ENCODE measurements around the gene UBE3C.
"Not testable (repeated sequence)": the region's sequence is repeated elsewhere in the genome, so short reads cannot be mapped to it uniquely, and the experiment has no call there.

Gene UBE3C

GRCh38 chr7:157130849-157131248 is 7.9 kb upstream of the UBE3C start:
- DNase-seq (ENCODE audit: low read depth) = not testable (repeated sequence)

GRCh38 chr7:157132796-157133195 is 5.9 kb upstream of the UBE3C start:
- no peak for DNase-seq (ENCODE audit: low read depth)

GRCh38 chr7:157133304-157133703 is 5.4 kb upstream of the UBE3C start:
- DNase-seq (ENCODE audit: low read depth) = no peak

- no peak for DNase-seq (ENCODE audit: low read depth)
These were observed 2.4 kb upstream of the UBE3C start for GRCh38 chr7:157136372-157136771.

- DNase-seq (ENCODE audit: low read depth) = no peak
These were observed 664 bp upstream of the UBE3C start for GRCh38 chr7:157138101-157138423.

- peak; percentile 18 for DNase-seq (ENCODE audit: low read depth)
These were observed 534 bp downstream of the UBE3C start for GRCh38 chr7:157139111-157139809.

- DNase-seq (ENCODE audit: low read depth) = no peak
These were observed 1.2 kb downstream of the UBE3C start for GRCh38 chr7:157139810-157140510.

GRCh38 chr7:157140511-157140905 is 1.8 kb downstream of the UBE3C start:
- no peak for DNase-seq (ENCODE audit: low read depth)

- DNase-seq (ENCODE audit: low read depth) = no peak
These were observed 2.9 kb downstream of the UBE3C start for GRCh38 chr7:157141525-157142060.

- DNase-seq (ENCODE audit: low read depth) = no peak
These were observed 5.1 kb downstream of the UBE3C start for GRCh38 chr7:157143788-157144187.

- DNase-seq (ENCODE audit: low read depth) = no peak
These were observed 10.6 kb downstream of the UBE3C start for GRCh38 chr7:157149317-157149716.

GRCh38 chr7:157150882-157151281 is 12.2 kb downstream of the UBE3C start:
- no peak for DNase-seq (ENCODE audit: low read depth)

GRCh38 chr7:157151626-157152339 is 13.1 kb downstream of the UBE3C start:
- DNase-seq (ENCODE audit: low read depth) = no peak

- DNase-seq (ENCODE audit: low read depth) = no peak
These were observed 13.7 kb downstream of the UBE3C start for GRCh38 chr7:157152391-157152937.

GRCh38 chr7:157153260-157153659 is 14.5 kb downstream of the UBE3C start:
- DNase-seq (ENCODE audit: low read depth) = no peak

- no peak for DNase-seq (ENCODE audit: low read depth)
These were observed 17.2 kb downstream of the UBE3C start for GRCh38 chr7:157155959-157156358.

GRCh38 chr7:157158400-157158799 is 19.7 kb downstream of the UBE3C start:
- DNase-seq (ENCODE audit: low read depth) = no peak

- not testable (repeated sequence) for DNase-seq (ENCODE audit: low read depth)
These were observed 20.8 kb downstream of the UBE3C start for GRCh38 chr7:157159537-157159936.

- no peak for DNase-seq (ENCODE audit: low read depth)
These were observed 21.7 kb downstream of the UBE3C start for GRCh38 chr7:157160433-157160832.

GRCh38 chr7:157165987-157166386 is 27.3 kb downstream of the UBE3C start:
- DNase-seq (ENCODE audit: low read depth) = no peak

- DNase-seq (ENCODE audit: low read depth) = no peak
These were observed 29.8 kb downstream of the UBE3C start for GRCh38 chr7:157168571-157168970.

GRCh38 chr7:157176771-157177170 is 38.0 kb downstream of the UBE3C start:
- no peak for DNase-seq (ENCODE audit: low read depth)
